Osteoblast (primary cell): ENCODE results near the gene RPLP2. TPM values are rescaled to one million over a fixed set of nuclear protein-coding genes. Genes with fewer than 3 reads are reported as not detected.

Experiments used
- DNase-seq: peaks from one replicate; pipeline ENCODE4 v3.0.0; 2011; ENCODE audit warnings: low spot score, mixed read lengths; ENCODE audit not compliant: insufficient read length; ENCODE audit errors: missing footprints
- H2AFZ ChIP-seq: 2 replicates; pipeline ENCODE4 v1.6.0; 2011; ENCODE audit warnings: mild to moderate bottlenecking, low read length
- H3K27ac ChIP-seq: 2 replicates; pipeline ENCODE4 v1.5.1; 2011; ENCODE audit warnings: mild to moderate bottlenecking, low read depth, low read length, moderate library complexity
- H3K27me3 ChIP-seq: 2 replicates; pipeline ENCODE4 v1.6.0; 2012; ENCODE audit warnings: mild to moderate bottlenecking, control low read depth, inconsistent platforms, low read length, moderate library complexity; ENCODE audit not compliant: insufficient read depth
- H3K36me3 ChIP-seq: 2 replicates; pipeline ENCODE4 v1.5.1; 2011; ENCODE audit warnings: mild to moderate bottlenecking, low read length, control low read depth, moderate library complexity; ENCODE audit not compliant: insufficient read depth
- H3K4me1 ChIP-seq: 2 replicates; pipeline ENCODE4 v1.5.1; 2011; ENCODE audit warnings: mild to moderate bottlenecking, low read length, control low read depth, moderate library complexity; ENCODE audit not compliant: insufficient read depth
- H3K4me2 ChIP-seq: 2 replicates; pipeline ENCODE4 v1.6.0; 2011; ENCODE audit warnings: mild to moderate bottlenecking, low read length; ENCODE audit not compliant: insufficient read depth
- H3K4me3 ChIP-seq: fragments of 200-600 bp; sonication (generic); 3 replicates; pipeline ENCODE4 v1.5.1; 2012; ENCODE audit warnings: mild to moderate bottlenecking, low read length, inconsistent platforms; ENCODE audit not compliant: insufficient read depth
- H3K79me2 ChIP-seq: 2 replicates; pipeline ENCODE4 v1.6.0; 2012; ENCODE audit warnings: mild to moderate bottlenecking, low read length, control low read depth, inconsistent platforms; ENCODE audit not compliant: insufficient read depth
- H3K9me3 ChIP-seq: 2 replicates; pipeline ENCODE4 v1.5.1; 2011; ENCODE audit warnings: low read depth, low read length, control low read depth
- H4K20me1 ChIP-seq: 2 replicates; pipeline ENCODE4 v1.6.0; 2012; ENCODE audit warnings: mild to moderate bottlenecking, low read length, control low read depth; ENCODE audit not compliant: insufficient read depth
- CTCF ChIP-seq: IDR thresholded peaks from 2 replicates; pipeline ENCODE4 v1.5.1; 2011; ENCODE audit warnings: mild to moderate bottlenecking, low read depth, low read length, moderate library complexity; ENCODE audit errors: extremely low read depth
- total RNA-seq: library from RNA; depleted of rRNA; stranded (reverse); fragments of >200 nt; gene quantifications from 2 replicates; pipeline ENCODE4 v1.2.3, GENCODE V29; 2012

The RPLP2 gene
- total RNA-seq, 1 donor: 386 TPM

GRCh38 chr11:782264-783174 lies 27.2 kb upstream of the RPLP2 start:
- H3K4me1 ChIP-seq: peaks cover 10% of the 10 kb centered on the region
- H3K27me3 ChIP-seq: no peaks in the 10 kb centered on the region
- peaks cover 10% of the 10 kb centered on the region for H3K36me3 ChIP-seq
- H3K4me3 ChIP-seq: no peak overlapping the region
- DNase-seq: no peak
- H3K9me3 ChIP-seq: no peaks in the 10 kb centered on the region
- peaks cover 18% of the 10 kb centered on the region for H4K20me1 ChIP-seq
- no peak overlapping the region for H3K27ac ChIP-seq
- H2AFZ ChIP-seq: no peak overlapping the region
- peaks cover 35% of the 10 kb centered on the region for H3K79me2 ChIP-seq
- no peak for TF ChIP-seq CTCF
- no peak overlapping the region for H3K4me2 ChIP-seq

GRCh38 chr11:783581-784015 lies 26.2 kb upstream of the RPLP2 start:
- Histone ChIP-seq H3K27me3 (no peaks in the 10 kb centered on the region), H3K4me1 (peaks cover 6% of the 10 kb centered on the region), H2AFZ (no peak overlapping the region), H3K27ac (peak overlapping the region; percentile 47), H3K4me2 (peak overlapping the region; percentile 67), H3K9me3 (no peaks in the 10 kb centered on the region), H4K20me1 (peaks cover 15% of the 10 kb centered on the region), H3K79me2 (peaks cover 24% of the 10 kb centered on the region), H3K36me3 (peaks cover 10% of the 10 kb centered on the region), H3K4me3 (peak overlapping the region; percentile 8)
- peak; percentile 70 for TF ChIP-seq CTCF
- DNase-seq: peak; percentile 99

DNA sequence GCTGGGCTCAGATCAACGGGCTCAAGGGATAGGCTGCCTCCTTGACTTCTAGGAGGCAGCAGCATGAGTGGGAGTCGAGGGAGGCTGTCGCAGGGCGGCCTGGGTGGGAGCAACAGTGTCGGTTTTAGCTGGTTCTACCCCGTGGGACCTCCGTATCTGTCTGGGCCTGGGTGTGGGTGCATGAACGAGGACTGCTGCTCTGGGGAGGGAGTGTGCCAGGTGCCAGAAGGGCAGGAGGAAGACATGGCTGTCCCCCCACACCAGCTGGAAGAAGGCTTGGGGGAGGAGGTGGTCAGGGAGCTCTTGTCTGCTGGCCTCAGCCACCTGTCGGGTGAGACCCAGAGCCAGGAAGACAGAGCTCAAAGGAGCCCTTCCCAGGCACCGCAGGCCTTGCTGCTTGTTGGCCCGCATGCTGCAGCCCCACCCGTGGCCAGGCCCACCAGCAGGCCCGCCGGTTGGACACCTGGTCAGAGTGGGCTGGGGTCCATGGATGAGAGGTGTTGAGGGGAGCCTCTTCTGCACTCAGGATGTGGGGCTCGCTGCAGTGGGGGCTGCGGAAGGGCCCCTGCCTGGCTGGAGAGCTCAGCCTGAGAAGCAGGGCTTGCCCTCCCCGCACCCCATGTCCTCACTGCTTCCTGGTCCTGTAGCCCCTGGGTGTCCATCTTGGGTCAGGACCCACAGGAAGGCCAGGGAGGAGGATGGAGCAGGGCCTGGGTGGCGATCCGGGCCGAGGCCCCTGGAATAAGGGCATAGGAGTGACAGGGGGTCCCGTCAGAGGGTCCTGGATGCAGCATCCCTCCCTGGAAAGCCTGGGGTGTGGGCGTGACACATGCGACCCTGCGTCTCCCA lies 23.3 kb upstream of the RPLP2 start:
- Histone ChIP-seq H3K79me2 (peaks cover 3% of the 10 kb centered on the region), H3K27me3 (peaks cover 5% of the 10 kb centered on the region), H2AFZ (no peak overlapping the region), H3K4me2 (no peak overlapping the region), H3K4me1 (peaks cover 6% of the 10 kb centered on the region), H3K9me3 (no peaks in the 10 kb centered on the region), H3K4me3 (no peak overlapping the region), H3K36me3 (no peaks in the 10 kb centered on the region), H4K20me1 (peaks cover 11% of the 10 kb centered on the region), H3K27ac (no peak overlapping the region)
- TF ChIP-seq CTCF: no peak
- DNase-seq: no peak
